Peyer's patch (tissue), 4 donors: Measurements from ENCODE around the gene ANKRD18B. TPM values are rescaled to one million over a fixed set of nuclear protein-coding genes. Genes with fewer than 3 reads are reported as not detected.
"Not testable (repeated sequence)": the region's sequence is repeated elsewhere in the genome, so short reads cannot be mapped to it uniquely, and the experiment has no call there.

Experiments used
- DNase-seq, 3 donors: peaks; one replicate each; pipeline ENCODE4 v3.0.0-alpha.2; 2017 to 2019
- H3K27ac ChIP-seq, 4 donors: fragments of 200-600 bp; sonication (generic); one replicate each; pipeline ENCODE4 v1.5.1; 2016 to 2019
- H3K27me3 ChIP-seq, 2 donors: fragments of 200-600 bp; sonication (generic); one replicate each; pipeline ENCODE4 v1.5.1; 2019
- H3K36me3 ChIP-seq, 3 donors: fragments of 200-600 bp; sonication (generic); one replicate each; pipeline ENCODE4 v1.5.1; 2016 to 2019
- H3K4me1 ChIP-seq, 4 donors: fragments of 200-600 bp; sonication (generic); one replicate each; pipeline ENCODE4 v1.5.1; 2016 to 2019
- H3K4me3 ChIP-seq, 4 donors: fragments of 200-600 bp; sonication (generic); 1 replicate in 3 of 4; 2 replicates in 1 of 4; pipeline ENCODE4 v1.5.1; 2016 to 2019; ENCODE audit warnings: mild to moderate bottlenecking in 1 of 4
- H3K9me3 ChIP-seq, 4 donors: fragments of 200-600 bp; sonication (generic); one replicate each; pipeline ENCODE4 v1.5.1; 2016 to 2019; ENCODE audit warnings: mild to moderate bottlenecking in 1 of 4
- POLR2A ChIP-seq, 2 donors: fragments of 450-650 bp; IDR thresholded peaks; one replicate each; pipeline ENCODE4 v1.5.1; 2017; ENCODE audit warnings: antibody characterized with exemption in 2 of 2, mild to moderate bottlenecking in 2 of 2, moderate library complexity in 2 of 2
- total RNA-seq, 4 donors: library from RNA; depleted of rRNA; stranded (reverse); fragments of >200 nt; gene quantifications; one replicate each; pipeline ENCODE4 v1.1.0, GENCODE V29; 2016
- TF ChIP-seq, protein P1 (sequence below), 6 experiments: fragments of 450-650 bp in 4 of 6; fragments of 200-600 bp in 2 of 6; sonication (generic) in 1 of 6; IDR thresholded peaks; one replicate each; pipeline ENCODE4 v1.5.1; 2017 to 2019; ENCODE audit warnings: antibody characterized with exemption in 6 of 6, mild to moderate bottlenecking in 3 of 6, moderate library complexity in 1 of 6

The ANKRD18B gene
- not detected for total RNA-seq

GRCh38 chr9:33523397-33524305, at the start of gene ANKRD18B:
Gene ANKRD18B (plus strand): TSS chr9:33524251. CDS start chr9:33524490, 239 bp downstream.
- Histone ChIP-seq H3K4me1 (peaks cover 0 to 16% (median 5%) of the 10 kb centered on the region in 4 donors), H3K27me3 (peaks cover 0 to 21% of the 10 kb centered on the region in 2 donors), H3K4me3 (peak within 1 kb of the TSS in 3 of 4 donors; percentile 33 to 40 (median 38))
- H3K36me3 ChIP-seq, H3K27ac ChIP-seq, H3K9me3 ChIP-seq: not testable (repeated sequence)
- DNase-seq, result peak in 2 of 3 donors; percentile 49 to 50

- Histone ChIP-seq H3K27me3 (no peaks in the 10 kb centered on the region), H3K4me3 (no peak overlapping the region), H3K36me3 (peaks cover 0 to 18% (median 0%) of the 10 kb centered on the region in 3 donors), H3K4me1 (peaks cover 0 to 16% (median 8%) of the 10 kb centered on the region in 4 donors), H3K27ac (no peak overlapping the region), H3K9me3 (no peaks in the 10 kb centered on the region)
- TF ChIP-seq POLR2A (IDR thresholded peaks at IDR 0.05), result no peak
- TF ChIP-seq, protein P1, sequence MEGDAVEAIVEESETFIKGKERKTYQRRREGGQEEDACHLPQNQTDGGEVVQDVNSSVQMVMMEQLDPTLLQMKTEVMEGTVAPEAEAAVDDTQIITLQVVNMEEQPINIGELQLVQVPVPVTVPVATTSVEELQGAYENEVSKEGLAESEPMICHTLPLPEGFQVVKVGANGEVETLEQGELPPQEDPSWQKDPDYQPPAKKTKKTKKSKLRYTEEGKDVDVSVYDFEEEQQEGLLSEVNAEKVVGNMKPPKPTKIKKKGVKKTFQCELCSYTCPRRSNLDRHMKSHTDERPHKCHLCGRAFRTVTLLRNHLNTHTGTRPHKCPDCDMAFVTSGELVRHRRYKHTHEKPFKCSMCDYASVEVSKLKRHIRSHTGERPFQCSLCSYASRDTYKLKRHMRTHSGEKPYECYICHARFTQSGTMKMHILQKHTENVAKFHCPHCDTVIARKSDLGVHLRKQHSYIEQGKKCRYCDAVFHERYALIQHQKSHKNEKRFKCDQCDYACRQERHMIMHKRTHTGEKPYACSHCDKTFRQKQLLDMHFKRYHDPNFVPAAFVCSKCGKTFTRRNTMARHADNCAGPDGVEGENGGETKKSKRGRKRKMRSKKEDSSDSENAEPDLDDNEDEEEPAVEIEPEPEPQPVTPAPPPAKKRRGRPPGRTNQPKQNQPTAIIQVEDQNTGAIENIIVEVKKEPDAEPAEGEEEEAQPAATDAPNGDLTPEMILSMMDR (IDR thresholded peaks at IDR 0.05), result no peak
- DNase-seq, result no peak
Observed at GRCh38 chr9:33475357-33475756, 48.7 kb upstream of the ANKRD18B start.

DNA sequence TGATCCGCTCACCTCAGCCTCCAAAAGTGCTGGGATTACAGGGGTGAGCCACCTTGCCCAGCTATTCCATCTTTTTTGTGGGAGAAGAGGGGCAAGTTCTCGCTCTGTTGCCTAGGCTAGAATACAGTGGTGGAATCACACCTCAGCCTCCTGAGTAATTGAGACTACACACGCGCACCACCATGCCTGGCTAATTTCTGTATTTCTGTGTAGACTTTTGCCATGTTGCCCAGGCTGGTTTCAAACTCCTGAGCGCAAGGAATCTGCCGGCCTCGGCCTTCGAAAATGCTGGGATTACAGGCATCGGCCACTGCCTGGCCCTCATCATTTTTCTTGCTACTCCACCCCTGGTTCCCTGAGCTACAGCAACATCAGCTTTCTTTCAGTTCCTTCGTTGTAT, 47.5 kb upstream of the ANKRD18B start:
- no peaks in the 10 kb centered on the region for H3K9me3 ChIP-seq
- H3K27me3 ChIP-seq, result no peaks in the 10 kb centered on the region
- H3K4me1 ChIP-seq, result peaks cover 0 to 16% (median 8%) of the 10 kb centered on the region in 4 donors
- peaks cover 0 to 7% (median 0%) of the 10 kb centered on the region in 3 donors for H3K36me3 ChIP-seq
- no peak overlapping the region for H3K4me3 ChIP-seq
- TF ChIP-seq, protein P1 (IDR thresholded peaks at IDR 0.05), result no peak
- TF ChIP-seq POLR2A (IDR thresholded peaks at IDR 0.05), result no peak
- DNase-seq, result no peak
- H3K27ac ChIP-seq, result no peak overlapping the region

DNA sequence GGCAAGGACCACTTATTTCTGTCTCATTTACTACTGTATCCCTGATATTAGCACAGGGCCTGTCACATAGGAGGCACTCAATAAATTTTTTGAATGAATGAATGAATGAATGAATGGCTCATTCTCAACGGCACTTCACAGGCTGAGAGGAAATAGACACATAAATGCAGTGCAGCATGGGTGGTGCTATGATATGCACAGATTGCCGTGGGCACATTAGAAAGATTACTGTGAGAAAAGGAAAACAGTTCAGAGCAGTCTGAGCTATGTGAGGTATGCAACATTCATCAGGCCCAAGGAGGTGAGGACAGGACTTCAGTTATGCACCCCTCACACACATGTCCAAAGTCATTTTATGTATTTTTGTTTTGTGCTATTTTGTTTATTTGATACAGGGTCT, 43.9 kb upstream of the ANKRD18B start:
- Histone ChIP-seq H3K9me3 (no peaks in the 10 kb centered on the region), H3K36me3 (no peaks in the 10 kb centered on the region), H3K27me3 (no peaks in the 10 kb centered on the region), H3K27ac (no peak overlapping the region), H3K4me1 (no peaks in the 10 kb centered on the region), H3K4me3 (no peak overlapping the region)
- no peak for TF ChIP-seq POLR2A (IDR thresholded peaks at IDR 0.05)
- TF ChIP-seq, protein P1 (IDR thresholded peaks at IDR 0.05), result no peak
- no peak for DNase-seq

DNA sequence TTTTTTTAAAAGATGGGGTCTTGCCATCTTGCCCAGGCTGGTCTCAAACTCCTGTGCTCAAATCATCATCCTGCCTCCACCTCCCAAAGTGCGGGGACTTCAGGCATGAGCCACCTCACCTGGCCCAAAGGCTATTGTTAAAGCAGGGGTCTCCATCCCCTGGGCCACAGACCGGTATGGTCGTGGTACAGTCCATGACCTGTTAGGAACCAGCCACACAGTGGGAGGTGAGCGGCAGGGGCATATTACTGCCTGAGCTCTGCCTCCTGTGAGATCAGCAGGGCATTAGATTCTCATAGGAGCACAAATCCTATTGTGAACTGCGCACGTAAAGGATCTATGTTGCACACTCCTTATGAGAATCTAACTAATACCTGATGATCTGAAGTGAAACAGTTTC, 43.1 kb upstream of the ANKRD18B start:
- DNase-seq, result no peak
- no peaks in the 10 kb centered on the region for H3K4me1 ChIP-seq
- no peaks in the 10 kb centered on the region for H3K36me3 ChIP-seq
- H3K9me3 ChIP-seq, result no peaks in the 10 kb centered on the region
- no peak overlapping the region for H3K27ac ChIP-seq
- H3K27me3 ChIP-seq, result no peaks in the 10 kb centered on the region
- TF ChIP-seq POLR2A (IDR thresholded peaks at IDR 0.05), result no peak
- TF ChIP-seq, protein P1 (IDR thresholded peaks at IDR 0.05), result no peak
- no peak overlapping the region for H3K4me3 ChIP-seq

- DNase-seq, H3K27ac ChIP-seq, H3K4me1 ChIP-seq: not testable (repeated sequence)
Observed at GRCh38 chr9:33485312-33485711, 38.7 kb upstream of the ANKRD18B start.

More at GRCh38 chr9:33485312-33485711, 38.7 kb upstream of the ANKRD18B start:
- not testable (repeated sequence) for H3K27me3 ChIP-seq, H3K9me3 ChIP-seq, H3K36me3 ChIP-seq, H3K4me3 ChIP-seq
